Measurements from ENCODE around the gene ALDH1B1. TPM values are rescaled to one million over a fixed set of nuclear protein-coding genes. Genes with fewer than 3 reads are reported as not detected.

The ALDH1B1 gene
- total RNA-seq (2022; extraction: Qiagen RNA extraction): 48.3 to 53.7 TPM (median 48.6 TPM) in 5 replicates

GRCh38 chr9:38392235-38393127, at the start of gene ALDH1B1:
Gene ALDH1B1, plus strand, starts transcription at chr9:38392702. Its CDS starts 3,047 bp downstream, at chr9:38395749.

GRCh38 chr9:38423973-38424843, 31.7 kb downstream of the ALDH1B1 start, which contains the start of gene IGFBPL1:
Gene IGFBPL1, minus strand, starts transcription at chr9:38424454. Its CDS starts 30 bp downstream, at chr9:38424424.

Other genes with a start within 250 kb of the ALDH1B1 start
- 1.5 to 2.7 TPM (median 2.6 TPM) in 5 replicates for gene IGFBPL1, start 31.8 kb downstream of the ALDH1B1 start, total RNA-seq (2022; extraction: Qiagen RNA extraction)
- gene ANKRD18A, start 227.9 kb downstream of the ALDH1B1 start, total RNA-seq (2022; extraction: Qiagen RNA extraction): 8.0 to 14.8 TPM (median 13.1 TPM) in 5 replicates